Heart right ventricle (tissue), 16 donors: ENCODE measurements around the gene KCNS3. TPM values are rescaled to one million over a fixed set of nuclear protein-coding genes. Genes with fewer than 3 reads are reported as not detected.
"Not testable (repeated sequence)": the region's sequence is repeated elsewhere in the genome, so short reads cannot be mapped to it uniquely, and the experiment has no call there.

Experiments used
- ATAC-seq, 8 donors: fragments of 200-7000 bp; cut with Tn5 transposase; one replicate each; pipeline ENCODE4 v1.9.1; 2020; ENCODE audit warnings: mild to moderate bottlenecking in 8 of 8, moderate library complexity in 8 of 8, moderate number of reproducible peaks in 1 of 8
- DNase-seq, 2 donors: peaks; one replicate each; pipeline ENCODE4 v3.0.0-alpha.2; 2020
- H3K27ac ChIP-seq, 10 donors: fragments of 200-600 bp; sonication (generic) in 2 of 10; one replicate each; pipeline versions ENCODE4 v1.5.0 to v1.8.0; 2020 to 2022; ENCODE audit warnings: mild to moderate bottlenecking in 3 of 10
- H3K27me3 ChIP-seq, 7 donors: fragments of 200-600 bp; one replicate each; pipeline ENCODE4 v1.8.0; 2021 to 2022; ENCODE audit warnings: mild to moderate bottlenecking in 2 of 7
- H3K36me3 ChIP-seq, 9 donors: fragments of 200-600 bp; sonication (generic) in 1 of 9; one replicate each; pipeline versions ENCODE4 v1.5.0 to v1.8.0; 2020 to 2022; ENCODE audit warnings: mild to moderate bottlenecking in 2 of 9
- H3K4me1 ChIP-seq, 9 donors: fragments of 200-600 bp; sonication (generic) in 1 of 9; one replicate each; pipeline versions ENCODE4 v1.5.0 to v1.8.0; 2020 to 2022; ENCODE audit warnings: mild to moderate bottlenecking in 4 of 9
- H3K4me3 ChIP-seq, 10 donors: fragments of 200-600 bp; sonication (generic) in 2 of 10; one replicate each; pipeline versions ENCODE4 v1.5.0 to v1.8.0; 2020 to 2022; ENCODE audit warnings: mild to moderate bottlenecking in 7 of 10, moderate library complexity in 2 of 10
- H3K9me3 ChIP-seq, 11 donors: fragments of 200-600 bp in 10 of 11; sonication (generic) in 2 of 11; one replicate each; pipeline versions ENCODE4 v1.5.0 to v1.8.0; 2013 to 2022; ENCODE audit warnings: mild to moderate bottlenecking in 2 of 11, control low read depth in 1 of 11, moderate library complexity in 1 of 11
- WGBS, 2 donors: extraction: QIAGEN DNeasy Blood & Tissue Kit; methylation state at CpG; one replicate each; pipeline ENCODE4 v1.1.7; 2013; ENCODE audit warnings: inconsistent platforms in 1 of 2; 5-methylcytosine and 5-hydroxymethylcytosine counted together
- intact Hi-C, 10 donors: fragments of 100-400 bp; cut with DNase I; formaldehyde crosslinking; loops; one replicate each; pipeline versions ENCODE4 v1.11.1 to v1.14.2; 2022
- polyA plus RNA-seq, 2 donors: library from polyadenylated mRNA; stranded (reverse); fragments of 200-250 nt; gene quantifications; one replicate each; pipeline ENCODE4 v1.2.3, GENCODE V29; 2013
- total RNA-seq, 10 donors: library from RNA; stranded (reverse); fragmentation: NEBNext Ultra II Directional in 3 of 10; extraction: Animal tissue kit (Norgen Biotek cat#: 25700) in 3 of 10; gene quantifications; one replicate each; pipeline versions ENCODE4 v1.2.1 to v1.2.4, GENCODE V29; 2021 to 2023
- TF ChIP-seq, protein P1 (sequence below), 9 donors: fragments of 200-600 bp; sonication (generic) in 2 of 9; IDR thresholded peaks; one replicate each; pipeline versions ENCODE4 v1.5.0 to v1.8.0; 2021 to 2022; ENCODE audit warnings: antibody characterized with exemption in 9 of 9, mild to moderate bottlenecking in 5 of 9, moderate library complexity in 1 of 9
- donor health status: Arrhythmogenic right ventricular cardiomyopathy.
- donor health status: ischemic (EF 13 %, LVEDD 7.1; RV severe dilation, severe dysfunction).
- donor health status: healthy with polysubstance abuse.
- donor health status: DM: no; HTN: yes; CAD: no.
- donor health status: DM: no; HTN: no; CAD: no.
- donor health status: ischemic (EF 25% LVEDD 6.9; RV normal size, moderate dysfunction).
- donor health status: ischemic (EF 25% LVEDD 5.7; RV mildly dilated, moderate dysfunction).
- donor health status: healthy.
- donor health status: DM: yes; HTN: yes; CAD: no.
- donor health status: Ischemic cardiomyopathy.
- donor health status: ischemic (EF 35%, LVEDD 5.7; RV mildly dilated, moderate dysfunction).
- donor health status: nonischemic (EF 11% LVEDD 7.7; RV severe dilation, severe dysfunction).
- donor health status: DM: yes; HTN: yes; CAD: no.
- donor health status: PGD.
- donor health status: ischemic (EF 29% LVEDD 5.4; RV normal size, mild dysfunction).
- donor health status: nonischemic (EF 23%, LVEDD 6.1; RV moderate dilation, normal function).

The KCNS3 gene
- total and polyA plus RNA-seq, 12 donors, result 1.5 to 3.8 (median 2.6) TPM

DNA sequence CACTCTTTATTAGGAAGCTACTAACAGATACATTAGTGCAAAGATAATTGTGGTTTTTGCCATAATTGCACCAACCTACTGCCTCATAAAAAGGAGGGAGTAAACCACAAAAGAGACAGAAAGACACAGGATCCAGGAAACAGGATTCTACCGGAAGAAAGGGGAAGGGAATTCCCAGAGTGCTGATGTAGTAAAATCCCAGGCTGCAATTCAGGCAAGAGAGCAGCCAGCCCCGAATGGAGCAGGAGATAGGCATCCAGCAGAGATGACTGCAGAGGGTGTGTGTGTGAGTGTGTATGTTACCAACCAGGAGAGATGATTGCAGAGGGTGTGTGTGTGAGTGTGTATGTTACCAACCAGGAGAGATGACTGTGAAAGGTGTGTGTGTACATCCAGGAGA lies 84.4 kb downstream of the KCNS3 start:
- TF ChIP-seq, protein P1, sequence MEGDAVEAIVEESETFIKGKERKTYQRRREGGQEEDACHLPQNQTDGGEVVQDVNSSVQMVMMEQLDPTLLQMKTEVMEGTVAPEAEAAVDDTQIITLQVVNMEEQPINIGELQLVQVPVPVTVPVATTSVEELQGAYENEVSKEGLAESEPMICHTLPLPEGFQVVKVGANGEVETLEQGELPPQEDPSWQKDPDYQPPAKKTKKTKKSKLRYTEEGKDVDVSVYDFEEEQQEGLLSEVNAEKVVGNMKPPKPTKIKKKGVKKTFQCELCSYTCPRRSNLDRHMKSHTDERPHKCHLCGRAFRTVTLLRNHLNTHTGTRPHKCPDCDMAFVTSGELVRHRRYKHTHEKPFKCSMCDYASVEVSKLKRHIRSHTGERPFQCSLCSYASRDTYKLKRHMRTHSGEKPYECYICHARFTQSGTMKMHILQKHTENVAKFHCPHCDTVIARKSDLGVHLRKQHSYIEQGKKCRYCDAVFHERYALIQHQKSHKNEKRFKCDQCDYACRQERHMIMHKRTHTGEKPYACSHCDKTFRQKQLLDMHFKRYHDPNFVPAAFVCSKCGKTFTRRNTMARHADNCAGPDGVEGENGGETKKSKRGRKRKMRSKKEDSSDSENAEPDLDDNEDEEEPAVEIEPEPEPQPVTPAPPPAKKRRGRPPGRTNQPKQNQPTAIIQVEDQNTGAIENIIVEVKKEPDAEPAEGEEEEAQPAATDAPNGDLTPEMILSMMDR (IDR thresholded peaks at IDR 0.05), result no peak
- DNase-seq, result no peak
- Histone ChIP-seq H3K4me3 (no peak overlapping the region), H3K9me3 (no peaks in the 10 kb centered on the region), H3K36me3 (no peaks in the 10 kb centered on the region), H3K4me1 (no peaks in the 10 kb centered on the region), H3K27ac (no peak overlapping the region), H3K27me3 (peaks cover 0 to 8% (median 0%) of the 10 kb centered on the region in 7 donors)
- ATAC-seq, result no peak
- intact Hi-C loops, result no loop called here
- WGBS, 2 donors, result 6 to 10% methylated on average over 2 of the region's 2 CpGs

DNA sequence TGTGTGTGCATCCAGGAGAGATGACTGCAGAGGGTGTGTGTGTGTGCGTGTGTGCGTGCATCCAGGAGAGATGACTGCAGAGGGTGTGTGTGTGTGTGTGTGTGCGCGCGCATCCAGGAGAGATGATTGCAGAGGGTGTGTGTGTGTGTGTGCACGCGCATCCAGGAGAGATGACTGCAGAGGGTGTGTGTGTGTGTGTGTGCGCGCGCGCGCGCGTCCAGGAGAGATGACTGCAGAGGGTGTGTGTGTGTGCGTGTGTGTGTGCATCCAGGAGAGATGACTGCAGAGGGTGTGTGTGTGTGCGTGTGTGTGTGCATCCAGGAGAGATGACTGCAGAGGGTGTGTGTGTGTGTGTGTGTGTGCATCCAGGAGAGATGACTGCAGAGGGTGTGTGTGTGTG lies 85.1 kb downstream of the KCNS3 start:
- H3K9me3 ChIP-seq, H3K4me3 ChIP-seq, DNase-seq, H3K36me3 ChIP-seq, intact Hi-C loops, ATAC-seq, H3K4me1 ChIP-seq, H3K27ac ChIP-seq, H3K27me3 ChIP-seq: not testable (repeated sequence)
- 93 to 94% methylated on average over 16 of the region's 16 CpGs for WGBS, 2 donors

DNA sequence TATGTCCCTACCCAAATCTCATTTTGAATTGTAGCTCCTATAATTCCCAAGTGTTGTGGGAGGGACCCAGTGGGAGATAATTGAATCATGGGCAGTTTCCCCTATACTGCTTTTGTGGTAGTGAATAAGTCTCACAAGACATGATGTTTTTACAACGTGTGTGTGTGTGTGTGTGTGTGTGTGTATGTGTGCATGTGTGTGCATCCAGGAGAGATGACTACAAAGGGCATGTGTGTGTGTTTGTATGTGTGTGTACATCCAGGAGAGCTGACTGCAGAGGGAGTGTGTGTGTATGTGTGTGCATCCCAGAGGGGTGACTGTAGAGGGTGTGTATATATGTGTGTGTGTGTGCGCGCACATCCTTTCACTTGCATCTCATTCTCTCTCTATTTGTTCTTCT lies 86.7 kb downstream of the KCNS3 start:
- WGBS, 2 donors, result 85 to 86% methylated on average over 3 of the region's 3 CpGs
- DNase-seq (no peak), ATAC-seq (no peak)
- Histone ChIP-seq H3K9me3 (no peaks in the 10 kb centered on the region), H3K4me1 (no peaks in the 10 kb centered on the region), H3K36me3 (no peaks in the 10 kb centered on the region), H3K4me3 (no peak overlapping the region), H3K27me3 (peaks cover 0 to 8% (median 0%) of the 10 kb centered on the region in 7 donors), H3K27ac (no peak overlapping the region)
- TF ChIP-seq, protein P1 (IDR thresholded peaks at IDR 0.05), result no peak
- intact Hi-C loops, result no loop called here

DNA sequence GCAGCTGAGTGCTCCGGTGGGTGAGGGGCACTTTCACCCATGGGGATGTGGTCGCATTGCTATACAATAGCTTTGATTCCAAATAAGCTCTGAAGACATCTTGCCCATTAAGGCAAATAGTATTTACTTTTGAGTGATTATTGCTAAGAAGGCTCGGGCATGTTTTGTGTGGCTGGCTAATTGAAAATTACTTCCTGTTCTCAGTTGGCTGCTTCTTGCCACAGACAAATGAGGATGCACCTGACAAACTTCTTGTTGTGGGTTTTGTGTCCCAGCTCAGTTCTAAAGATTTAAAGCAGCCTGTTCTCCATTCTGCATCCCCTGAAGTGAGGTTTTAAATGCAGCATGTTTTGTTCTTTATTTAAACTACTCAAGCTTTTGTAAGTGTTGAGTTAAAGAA lies 88.3 kb downstream of the KCNS3 start:
- Histone ChIP-seq H3K4me3 (no peak overlapping the region), H3K27ac (no peak overlapping the region), H3K36me3 (no peaks in the 10 kb centered on the region), H3K9me3 (no peaks in the 10 kb centered on the region), H3K4me1 (no peaks in the 10 kb centered on the region), H3K27me3 (peaks cover 0 to 8% (median 0%) of the 10 kb centered on the region in 7 donors)
- TF ChIP-seq, protein P1 (IDR thresholded peaks at IDR 0.05), result no peak
- DNase-seq, result no peak
- WGBS, 2 donors, result 73 to 75% methylated on average over 3 of the region's 3 CpGs
- intact Hi-C loops, result no loop called here
- no peak for ATAC-seq

DNA sequence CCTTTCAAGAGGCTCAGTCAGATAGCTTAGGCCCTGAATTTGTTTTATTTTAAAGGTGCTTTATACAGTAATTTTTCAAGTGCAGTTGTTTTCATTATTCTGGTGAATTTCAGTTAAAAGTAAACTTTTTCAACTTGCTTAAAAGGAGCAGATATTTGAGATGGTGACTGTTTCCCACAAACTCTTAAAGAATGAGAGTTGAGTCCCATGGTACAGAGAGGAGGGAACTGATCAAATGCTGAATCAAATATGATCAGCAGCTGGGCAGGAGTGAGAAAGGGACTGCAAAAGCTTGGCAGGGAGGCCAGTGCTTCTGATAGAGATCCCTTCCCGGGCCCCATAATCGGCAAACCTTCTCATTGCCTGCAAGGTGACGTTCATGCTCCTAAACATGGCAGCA lies 91.2 kb downstream of the KCNS3 start:
- TF ChIP-seq, protein P1 (IDR thresholded peaks at IDR 0.05), result no peak
- no peaks in the 10 kb centered on the region for H3K4me1 ChIP-seq
- intact Hi-C loops, result no loop called here

More for the DNA sequence above, 91.2 kb downstream of the KCNS3 start:
- no peak overlapping the region for H3K27ac ChIP-seq
- no peaks in the 10 kb centered on the region for H3K9me3 ChIP-seq
- 88 to 90% methylated on average over 3 of the region's 3 CpGs for WGBS, 2 donors
- H3K4me3 ChIP-seq, result no peak overlapping the region
- DNase-seq, result no peak
- H3K27me3 ChIP-seq, result peaks cover 0 to 8% (median 0%) of the 10 kb centered on the region in 7 donors
- no peaks in the 10 kb centered on the region for H3K36me3 ChIP-seq
- no peak for ATAC-seq
